Measurements from ENCODE around the gene GLTP. TPM values are rescaled to one million over a fixed set of nuclear protein-coding genes. Genes with fewer than 3 reads are reported as not detected.

Gene GLTP
- total and polyA plus RNA-seq, 2 of the 13 experiments (the other 11 are each of a cell fraction or from before 2014, with no cell fraction given) = 10.7 to 12.9 TPM

DNA sequence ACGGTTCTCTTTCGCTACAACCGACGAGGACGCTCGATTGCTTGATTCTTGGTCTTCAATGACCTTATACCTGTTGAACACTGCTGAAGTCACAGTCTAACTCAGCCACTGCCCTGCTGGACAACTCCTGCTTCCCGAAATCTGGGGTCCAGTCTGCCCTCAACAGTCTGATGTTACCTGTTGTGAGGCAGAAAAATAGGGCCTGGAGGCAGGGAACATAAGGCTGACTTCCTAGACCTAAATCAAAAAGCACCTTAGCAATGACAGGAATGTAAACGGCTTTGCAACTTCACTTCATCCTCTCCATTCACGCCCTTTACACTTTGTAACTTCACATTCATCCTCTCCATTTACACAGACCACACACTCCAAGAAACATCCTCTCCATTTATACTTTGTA is 597 bp upstream of the GLTP start:
- intact Hi-C loops (cut with micrococcal nuclease; ENCODE audit: unreplicated experiment) = loop anchor here (1.0 kb wide), 1 partner anchor 28 kb away; no protein-coding TSS in a partner anchor
- Histone ChIP-seq H3K4me3 (replicated peaks in 1 of 3; ENCODE audit: insufficient read depth in 1 of 3, low read depth in 2 of 3, low read length in 3 of 3) (peak overlapping the region; percentile 68 to 80 (median 73)), H3K36me3 (replicated peaks in 1 of 2; ENCODE audit: control insufficient read depth in 1 of 2, insufficient read depth in 2 of 2, low read length in 2 of 2) (no peaks in the 10 kb centered on the region), H3K27me3 (ENCODE audit: control insufficient read depth in 1 of 2, insufficient read depth in 2 of 2, low read length in 2 of 2) (peaks cover 0 to 9% of the 10 kb centered on the region in 2 experiments; a peak in 2 of 5 replicates), H3K4me2 (ENCODE audit: low read depth, low read length) (peak overlapping the region; percentile 100), H3K9me3 (ENCODE audit: low read length) (no peaks in the 10 kb centered on the region), H3K4me1 (ENCODE audit: insufficient read depth, low read length) (peaks cover 58% of the 10 kb centered on the region), H3K79me2 (ENCODE audit: insufficient read depth, low read length) (peaks cover 7% of the 10 kb centered on the region), H3K9ac (ENCODE audit: insufficient read depth, low read depth, low read length) (peak overlapping the region; percentile 63; the same call in 1 of the 2 replicates), H4K20me1 (ENCODE audit: insufficient read depth, low read length) (no peaks in the 10 kb centered on the region), H2AFZ (ENCODE audit: low read length) (peak overlapping the region; percentile 87), H3K27ac (ENCODE audit: extremely low read length, insufficient read depth, low read length) (no peak overlapping the region)
- POLR2A ChIA-PET = no interaction called here
- in situ Hi-C loops (cut with HindIII; ENCODE audit: extremely low pct_ligation_motif_present, low pct_unique_long_range_greater_than_20kb) = loop anchor here (5.0 kb wide), 1 partner anchor 34 kb away; no protein-coding TSS in a partner anchor
- ATAC-seq = peak; percentile 44
- no TSS peak for BruUV-seq (replicated peaks)
- TF ChIP-seq, protein P1, sequence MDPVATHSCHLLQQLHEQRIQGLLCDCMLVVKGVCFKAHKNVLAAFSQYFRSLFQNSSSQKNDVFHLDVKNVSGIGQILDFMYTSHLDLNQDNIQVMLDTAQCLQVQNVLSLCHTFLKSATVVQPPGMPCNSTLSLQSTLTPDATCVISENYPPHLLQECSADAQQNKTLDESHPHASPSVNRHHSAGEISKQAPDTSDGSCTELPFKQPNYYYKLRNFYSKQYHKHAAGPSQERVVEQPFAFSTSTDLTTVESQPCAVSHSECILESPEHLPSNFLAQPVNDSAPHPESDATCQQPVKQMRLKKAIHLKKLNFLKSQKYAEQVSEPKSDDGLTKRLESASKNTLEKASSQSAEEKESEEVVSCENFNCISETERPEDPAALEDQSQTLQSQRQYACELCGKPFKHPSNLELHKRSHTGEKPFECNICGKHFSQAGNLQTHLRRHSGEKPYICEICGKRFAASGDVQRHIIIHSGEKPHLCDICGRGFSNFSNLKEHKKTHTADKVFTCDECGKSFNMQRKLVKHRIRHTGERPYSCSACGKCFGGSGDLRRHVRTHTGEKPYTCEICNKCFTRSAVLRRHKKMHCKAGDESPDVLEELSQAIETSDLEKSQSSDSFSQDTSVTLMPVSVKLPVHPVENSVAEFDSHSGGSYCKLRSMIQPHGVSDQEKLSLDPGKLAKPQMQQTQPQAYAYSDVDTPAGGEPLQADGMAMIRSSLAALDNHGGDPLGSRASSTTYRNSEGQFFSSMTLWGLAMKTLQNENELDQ (CRISPR knock-in tag; IDR thresholded peaks at IDR 0.05; ENCODE audit: borderline replicate concordance) = no peak
- TF ChIP-seq ZC3H13 (CRISPR knock-in tag; IDR thresholded peaks at IDR 0.05) = no peak
- TF ChIP-seq HES4 (CRISPR knock-in tag; IDR thresholded peaks at IDR 0.05; ENCODE audit: borderline replicate concordance) = no peak
- TF ChIP-seq BCL6 (CRISPR knock-in tag; IDR thresholded peaks at IDR 0.05) = no peak
- TF ChIP-seq AGO1 (IDR thresholded peaks at IDR 0.05; ENCODE audit: low read depth, low read length, poor library complexity, severe bottlenecking) = no peak
- TF ChIP-seq KDM2A (CRISPR knock-in tag; IDR thresholded peaks at IDR 0.05; ENCODE audit: borderline replicate concordance, low read depth) = 0 out of 2 replicates have a peak, but pooled peaks have one; percentile 10
- no peak for TF ChIP-seq MBD4 (IDR thresholded peaks at IDR 0.05; ENCODE audit: borderline replicate concordance, low read length)
- no peak for TF ChIP-seq THAP11 (CRISPR knock-in tag; IDR thresholded peaks at IDR 0.05)
- no peak for TF ChIP-seq ETV6 (CRISPR knock-in tag; conservative IDR thresholded peaks at IDR 0.05)
- TF ChIP-seq ZNF709 (CRISPR knock-in tag; IDR thresholded peaks at IDR 0.05) = no peak
- no peak for TF ChIP-seq ZNF333 (CRISPR knock-in tag; IDR thresholded peaks at IDR 0.05; ENCODE audit: borderline replicate concordance)
- TF ChIP-seq, protein P2, sequence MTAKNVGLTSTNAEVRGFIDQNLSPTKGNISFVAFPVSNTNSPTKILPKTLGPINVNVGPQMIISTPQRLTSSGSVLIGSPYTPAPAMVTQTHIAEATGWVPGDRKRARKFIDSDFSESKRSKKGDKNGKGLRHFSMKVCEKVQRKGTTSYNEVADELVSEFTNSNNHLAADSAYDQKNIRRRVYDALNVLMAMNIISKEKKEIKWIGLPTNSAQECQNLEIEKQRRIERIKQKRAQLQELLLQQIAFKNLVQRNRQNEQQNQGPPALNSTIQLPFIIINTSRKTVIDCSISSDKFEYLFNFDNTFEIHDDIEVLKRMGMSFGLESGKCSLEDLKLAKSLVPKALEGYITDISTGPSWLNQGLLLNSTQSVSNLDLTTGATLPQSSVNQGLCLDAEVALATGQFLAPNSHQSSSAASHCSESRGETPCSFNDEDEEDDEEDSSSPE (CRISPR knock-in tag; IDR thresholded peaks at IDR 0.05) = 0 out of 2 replicates have a peak, but pooled peaks have one; percentile 6
- TF ChIP-seq ZNF724P (CRISPR knock-in tag; IDR thresholded peaks at IDR 0.05; ENCODE audit: borderline replicate concordance) = no peak
- TF ChIP-seq ZNF543 (CRISPR knock-in tag; IDR thresholded peaks at IDR 0.05) = no peak
- no peak for TF ChIP-seq HDAC2 (CRISPR knock-in tag; IDR thresholded peaks at IDR 0.05)
- CTCF ChIA-PET (ENCODE audit: low intra/inter-chr PET ratio, low total read pairs) = interaction anchor here (1.0 to 2.3 kb wide), 3 partner anchors 28 to 76 kb away, joined by 3 to 32 read pairs (median 8); no protein-coding TSS in a partner anchor
- WGBS (ENCODE audit: low lambda C conversion rate) = 1% methylated on average over 3 of the region's 9 CpGs
- no peak for DNase-seq (ENCODE audit: low spot score)
- FAIRE-seq = no peak
